ENCODE results near the gene SNX13.

DNA sequence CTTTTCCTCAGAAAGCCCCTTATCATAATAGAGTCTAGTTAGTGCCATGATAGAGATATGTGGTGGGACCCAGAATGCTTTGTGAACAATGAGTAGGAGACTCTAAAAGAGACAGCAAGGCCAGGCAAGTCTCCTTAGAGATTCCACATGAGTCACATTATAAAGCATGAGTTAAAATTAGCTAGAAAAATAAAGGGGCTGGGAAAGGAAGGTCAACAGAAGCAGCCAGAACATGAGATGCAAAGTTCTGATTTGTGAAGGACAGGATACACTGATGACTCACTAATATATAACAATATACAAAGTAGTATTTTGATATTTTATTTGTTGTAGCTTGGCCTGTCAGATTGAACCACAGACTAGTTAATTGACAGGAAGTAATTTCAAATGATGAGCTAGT lies 25.3 kb upstream of the SNX13 start:
- TF ChIP-seq, protein P1, sequence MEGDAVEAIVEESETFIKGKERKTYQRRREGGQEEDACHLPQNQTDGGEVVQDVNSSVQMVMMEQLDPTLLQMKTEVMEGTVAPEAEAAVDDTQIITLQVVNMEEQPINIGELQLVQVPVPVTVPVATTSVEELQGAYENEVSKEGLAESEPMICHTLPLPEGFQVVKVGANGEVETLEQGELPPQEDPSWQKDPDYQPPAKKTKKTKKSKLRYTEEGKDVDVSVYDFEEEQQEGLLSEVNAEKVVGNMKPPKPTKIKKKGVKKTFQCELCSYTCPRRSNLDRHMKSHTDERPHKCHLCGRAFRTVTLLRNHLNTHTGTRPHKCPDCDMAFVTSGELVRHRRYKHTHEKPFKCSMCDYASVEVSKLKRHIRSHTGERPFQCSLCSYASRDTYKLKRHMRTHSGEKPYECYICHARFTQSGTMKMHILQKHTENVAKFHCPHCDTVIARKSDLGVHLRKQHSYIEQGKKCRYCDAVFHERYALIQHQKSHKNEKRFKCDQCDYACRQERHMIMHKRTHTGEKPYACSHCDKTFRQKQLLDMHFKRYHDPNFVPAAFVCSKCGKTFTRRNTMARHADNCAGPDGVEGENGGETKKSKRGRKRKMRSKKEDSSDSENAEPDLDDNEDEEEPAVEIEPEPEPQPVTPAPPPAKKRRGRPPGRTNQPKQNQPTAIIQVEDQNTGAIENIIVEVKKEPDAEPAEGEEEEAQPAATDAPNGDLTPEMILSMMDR (IDR thresholded peaks at IDR 0.05), result no peak
- no peak for TF ChIP-seq POLR2A (IDR thresholded peaks at IDR 0.05)

Measured in esophagus squamous epithelium (tissue), 4 donors.